ENCODE results near the gene SBK1.

DNA sequence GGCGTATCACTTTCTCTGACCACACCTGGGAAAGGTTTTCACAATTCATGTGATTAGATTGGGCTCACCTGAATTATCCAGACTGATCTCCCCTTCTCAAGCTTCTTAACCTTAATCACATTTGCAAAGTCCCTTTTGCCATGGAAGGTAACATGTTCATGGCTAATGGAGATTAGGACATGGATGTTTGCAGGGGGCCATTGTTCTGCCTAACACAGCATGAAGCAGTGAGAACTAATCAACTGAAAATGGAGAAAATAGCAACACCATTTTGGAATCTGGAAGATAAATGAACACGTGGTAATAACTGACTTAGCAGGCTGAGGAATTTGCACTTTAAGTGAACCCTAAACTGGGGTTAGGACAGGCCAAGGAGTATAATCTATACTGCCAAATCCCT lies 25.0 kb upstream of the SBK1 start:
- TF ChIP-seq, protein P1, sequence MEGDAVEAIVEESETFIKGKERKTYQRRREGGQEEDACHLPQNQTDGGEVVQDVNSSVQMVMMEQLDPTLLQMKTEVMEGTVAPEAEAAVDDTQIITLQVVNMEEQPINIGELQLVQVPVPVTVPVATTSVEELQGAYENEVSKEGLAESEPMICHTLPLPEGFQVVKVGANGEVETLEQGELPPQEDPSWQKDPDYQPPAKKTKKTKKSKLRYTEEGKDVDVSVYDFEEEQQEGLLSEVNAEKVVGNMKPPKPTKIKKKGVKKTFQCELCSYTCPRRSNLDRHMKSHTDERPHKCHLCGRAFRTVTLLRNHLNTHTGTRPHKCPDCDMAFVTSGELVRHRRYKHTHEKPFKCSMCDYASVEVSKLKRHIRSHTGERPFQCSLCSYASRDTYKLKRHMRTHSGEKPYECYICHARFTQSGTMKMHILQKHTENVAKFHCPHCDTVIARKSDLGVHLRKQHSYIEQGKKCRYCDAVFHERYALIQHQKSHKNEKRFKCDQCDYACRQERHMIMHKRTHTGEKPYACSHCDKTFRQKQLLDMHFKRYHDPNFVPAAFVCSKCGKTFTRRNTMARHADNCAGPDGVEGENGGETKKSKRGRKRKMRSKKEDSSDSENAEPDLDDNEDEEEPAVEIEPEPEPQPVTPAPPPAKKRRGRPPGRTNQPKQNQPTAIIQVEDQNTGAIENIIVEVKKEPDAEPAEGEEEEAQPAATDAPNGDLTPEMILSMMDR (IDR thresholded peaks at IDR 0.05) = no peak
- TF ChIP-seq POLR2A (IDR thresholded peaks at IDR 0.05) = no peak
